C4-2B (cell line): ENCODE data around the gene WAPL.

Source experiments
- H3K27ac ChIP-seq: fragments of 450-650 bp; 2 replicates; pipeline ENCODE4 v1.5.1; 2017
- CTCF ChIP-seq: fragments of 450-650 bp; conservative IDR thresholded peaks from 2 replicates; pipeline ENCODE4 v1.5.1; 2017; ENCODE audit warnings: mild to moderate bottlenecking
- ZFX ChIP-seq: fragments of 450-650 bp; IDR thresholded peaks from 2 replicates; pipeline ENCODE4 v1.6.1; 2017

WAPL gene

DNA sequence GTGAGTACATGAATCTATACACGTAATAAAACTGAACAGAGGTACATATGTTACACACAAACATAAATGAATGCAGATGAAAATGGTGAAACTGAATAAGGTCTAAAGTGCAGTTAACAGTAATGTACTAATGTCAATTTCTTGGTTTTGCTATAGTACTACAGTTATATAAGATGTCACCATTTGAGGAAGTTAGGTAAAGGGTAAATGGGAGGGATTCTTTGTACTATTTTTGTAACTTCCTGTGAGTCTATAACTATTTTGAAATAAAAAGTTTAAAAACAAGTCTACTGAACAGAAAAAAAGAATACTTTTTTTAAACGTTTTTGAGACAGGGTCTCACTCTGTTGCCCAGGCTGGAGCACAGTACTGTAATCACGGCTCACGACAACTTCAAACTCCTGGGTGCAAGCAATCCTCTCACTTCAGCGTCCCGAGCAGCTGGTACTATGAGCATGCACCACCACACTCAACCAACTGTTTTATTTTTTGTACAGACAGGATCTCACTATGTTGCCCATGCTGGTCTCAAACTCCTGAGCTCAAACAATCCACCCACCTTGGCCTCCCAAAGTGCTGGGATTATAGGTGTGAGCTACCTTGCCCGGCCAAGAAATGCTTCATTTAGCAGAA lies 71.5 kb downstream of the WAPL start:
- TF ChIP-seq ZFX, result no peak
- TF ChIP-seq CTCF, result no peak
- no peak overlapping the region for H3K27ac ChIP-seq

DNA sequence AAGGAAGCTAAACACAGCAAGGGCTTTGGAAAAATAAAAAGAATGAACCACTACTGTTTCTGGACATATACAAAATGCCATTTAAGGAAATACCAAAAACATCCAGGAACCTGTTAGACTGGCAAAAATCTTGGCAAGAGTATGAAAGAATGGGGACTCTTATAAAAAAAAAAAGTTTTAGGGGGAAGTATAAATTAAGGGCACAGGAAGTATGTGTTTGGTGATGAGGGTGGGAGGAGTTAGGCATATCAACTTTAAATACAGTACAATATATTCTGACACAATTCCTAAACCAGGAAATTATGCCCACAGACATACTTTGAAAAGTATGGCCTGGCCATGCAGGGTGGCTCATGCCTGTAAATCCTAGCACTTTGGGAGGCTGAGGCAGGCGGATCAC lies 74.2 kb downstream of the WAPL start:
- TF ChIP-seq ZFX (no peak), CTCF (no peak)
- no peak overlapping the region for H3K27ac ChIP-seq

DNA sequence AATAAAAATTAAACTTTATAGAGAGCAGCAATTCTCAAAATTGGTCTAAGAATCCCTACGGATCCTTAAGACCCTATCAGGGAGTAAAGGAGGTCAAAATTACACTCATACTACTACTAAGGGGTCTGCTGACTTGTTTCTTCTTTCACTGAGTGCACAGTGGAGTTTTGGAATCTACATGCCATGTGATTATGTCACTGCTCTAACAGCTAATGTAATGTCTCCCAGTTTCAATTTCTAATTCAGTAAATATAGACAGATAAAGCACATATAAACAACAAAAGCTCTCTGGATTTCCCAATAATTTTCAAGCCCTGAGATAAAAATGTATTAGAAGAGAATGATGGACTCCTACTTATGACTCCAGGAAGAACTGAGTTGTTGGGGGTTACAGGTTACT lies 74.6 kb downstream of the WAPL start:
- TF ChIP-seq CTCF (no peak), ZFX (no peak)
- no peak overlapping the region for H3K27ac ChIP-seq

- no peak overlapping the region for H3K27ac ChIP-seq
- TF ChIP-seq ZFX (no peak), CTCF (no peak)
Measured at GRCh38 chr10:86446440-86446839, 75.2 kb downstream of the WAPL start.

- no peak for TF ChIP-seq CTCF
- no peak for TF ChIP-seq ZFX
- no peak overlapping the region for H3K27ac ChIP-seq
Measured at GRCh38 chr10:86443936-86444335, 77.7 kb downstream of the WAPL start.

DNA sequence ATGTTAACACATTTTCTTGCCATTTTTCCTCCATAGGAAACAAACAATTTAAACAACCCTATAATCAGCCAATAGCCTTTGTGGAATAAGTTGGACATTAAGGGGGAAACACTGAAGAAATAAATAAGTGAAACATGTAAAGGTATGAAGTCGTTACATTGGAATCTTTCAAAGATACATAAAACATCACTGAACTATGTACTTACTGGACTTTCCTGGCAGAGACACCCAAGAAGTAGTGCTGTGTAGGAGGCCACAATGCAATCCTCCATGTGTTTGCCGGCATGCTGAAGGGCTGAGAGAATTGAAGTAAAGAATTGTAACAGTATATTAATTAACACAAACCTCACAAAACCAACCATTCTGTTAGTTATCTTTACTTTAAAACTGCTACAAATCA lies 78.5 kb downstream of the WAPL start:
- TF ChIP-seq ZFX (no peak), CTCF (no peak)
- H3K27ac ChIP-seq, result no peak overlapping the region

GRCh38 chr10:86440874-86441843 lies 80.4 kb downstream of the WAPL start:
- TF ChIP-seq CTCF, result no peak
- no peak for TF ChIP-seq ZFX
- no peak overlapping the region for H3K27ac ChIP-seq
